Mammary epithelial cell (primary cell): ENCODE results near the gene VWA5B1.

Source experiments
- CTCF ChIP-seq, 2 donors: IDR thresholded peaks in 1 of 2; conservative IDR thresholded peaks in 1 of 2; 2 replicates each; pipeline ENCODE4 v1.5.1; 2011 to 2012; ENCODE audit warnings: inconsistent platforms in 2 of 2, low read length in 2 of 2, mild to moderate bottlenecking in 2 of 2, control low read depth in 1 of 2, low read depth in 1 of 2; ENCODE audit not compliant: insufficient read depth in 1 of 2; ENCODE audit errors: extremely low read depth in 1 of 2
- EZH2 ChIP-seq: IDR thresholded peaks from 2 replicates; pipeline ENCODE4 v1.6.1; 2012; ENCODE audit warnings: low read length, inconsistent platforms, borderline replicate concordance

GRCh38 chr1:20389571-20389970 is 98.9 kb downstream of the VWA5B1 start:
- no peak for TF ChIP-seq CTCF (conservative IDR thresholded peaks at IDR 0.05 in 1 of 2, IDR thresholded peaks at IDR 0.05 in 1 of 2; ENCODE audit: extremely low read depth in 1 of 2, insufficient read depth in 1 of 2, low read depth in 1 of 2, low read length in 2 of 2)
- no peak for TF ChIP-seq EZH2
